HuH-7.5 (cell line): ENCODE measurements around the gene IFITM10.

Experiments
- DNase-seq: peaks from one replicate; pipeline ENCODE4 v3.0.0; 2011; ENCODE audit warnings: low spot score

IFITM10 gene

GRCh38 chr11:1750481-1750839 lies at the start of gene IFITM10:
Gene IFITM10 (minus strand): TSS chr11:1750595. CDS start chr11:1750442, 153 bp downstream.
- DNase-seq = no peak

DNA sequence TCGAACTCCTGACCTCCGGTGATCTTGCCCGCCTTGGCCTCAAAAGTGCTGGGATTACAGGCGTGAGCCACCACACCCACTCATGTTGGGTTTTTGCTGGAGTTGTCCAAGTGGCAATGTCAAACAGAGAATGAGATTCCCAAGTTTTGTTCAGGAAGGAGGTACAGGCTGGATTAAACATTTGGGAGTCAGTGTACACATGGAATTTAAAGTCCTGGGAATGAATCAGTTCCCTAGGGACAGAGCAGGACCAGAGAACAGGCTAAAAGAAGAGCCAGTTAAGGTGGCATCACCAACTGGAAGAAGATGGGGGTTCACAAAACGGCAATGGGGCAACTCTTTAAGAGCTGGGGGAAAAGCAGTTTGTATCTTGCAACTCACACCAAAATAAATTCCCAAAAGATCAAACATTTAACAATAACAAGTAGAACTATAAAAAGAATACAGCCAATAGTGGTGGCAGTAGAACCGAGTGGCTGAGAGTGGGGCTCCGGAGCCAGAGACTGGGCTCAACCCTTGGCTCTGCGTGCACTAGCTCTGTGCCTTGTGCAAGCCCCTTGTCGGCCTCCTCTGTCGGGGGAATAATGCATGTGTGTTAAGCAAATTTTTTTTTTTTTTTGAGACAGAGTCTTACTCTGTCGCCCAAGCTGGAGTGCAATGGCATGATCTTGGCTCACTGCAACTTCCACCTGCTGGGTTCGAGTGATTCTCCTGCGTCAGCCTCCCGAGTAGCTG lies 47.2 kb upstream of the IFITM10 start:
- DNase-seq = no peak

DNA sequence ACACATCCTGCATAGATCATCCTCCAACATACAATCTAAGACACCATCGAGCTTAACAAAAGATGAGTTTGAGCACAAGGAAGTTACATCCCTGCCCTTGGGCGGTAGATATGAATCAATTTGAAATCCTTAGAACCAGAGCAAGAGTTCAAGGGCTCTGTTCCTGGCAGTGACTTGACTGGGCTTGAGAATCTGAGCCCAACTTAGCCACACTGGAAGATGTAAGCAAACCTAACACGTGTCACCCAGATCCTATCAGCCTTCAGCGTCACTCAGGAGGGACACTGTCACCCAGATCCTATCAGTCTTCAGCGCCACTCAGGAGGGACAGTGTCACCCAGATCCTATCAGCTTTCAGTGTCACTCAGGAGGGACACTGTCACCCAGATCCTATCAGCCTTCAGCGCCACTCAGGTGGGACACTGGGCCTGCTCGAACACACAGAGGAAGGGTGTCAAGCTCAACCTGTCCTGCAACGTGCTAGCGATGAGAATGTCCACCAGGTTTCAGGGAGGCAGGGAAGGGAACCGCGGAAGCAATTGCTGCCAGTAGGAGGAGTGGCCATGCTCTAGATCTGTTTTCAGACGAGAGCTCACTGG lies 46.1 kb upstream of the IFITM10 start:
- DNase-seq = no peak

DNA sequence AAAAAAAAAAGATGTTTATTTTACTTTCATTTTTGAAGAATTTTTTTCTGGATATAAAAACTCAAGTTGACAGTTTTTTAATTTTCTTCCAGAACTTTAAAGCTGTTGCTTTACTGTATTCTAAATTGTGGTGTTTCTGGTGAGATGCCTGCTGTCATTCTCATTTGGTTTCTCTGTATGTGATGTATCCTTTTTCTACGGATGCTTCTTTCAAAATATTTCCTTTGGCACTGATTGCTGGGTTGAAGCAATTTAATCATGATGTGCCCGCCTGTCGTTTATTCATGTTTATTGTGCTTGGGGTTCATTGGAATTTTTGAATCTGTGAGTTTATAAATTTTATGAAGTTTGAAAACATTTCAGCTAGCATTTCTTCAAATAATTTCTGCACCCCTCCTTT lies 42.7 kb upstream of the IFITM10 start:
- no peak for DNase-seq

DNA sequence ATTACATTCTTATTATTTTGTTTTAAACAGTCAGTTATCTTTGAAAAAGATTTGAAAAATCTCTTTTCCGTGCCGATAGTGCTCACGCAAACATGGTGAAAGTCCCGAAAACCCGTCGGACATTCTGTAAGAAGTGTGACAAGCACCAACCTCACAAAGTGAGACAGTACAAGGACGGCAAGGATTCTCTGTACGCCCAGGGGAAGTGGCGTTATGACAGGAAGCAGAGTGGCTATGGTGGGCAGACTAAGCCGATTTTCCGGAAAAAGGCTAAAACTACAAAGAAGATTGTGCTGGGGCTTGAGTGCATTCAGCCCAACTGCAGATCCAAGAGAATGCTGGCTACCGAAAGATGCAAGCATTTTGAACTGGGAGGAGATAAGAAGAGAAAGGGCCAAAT lies 42.1 kb upstream of the IFITM10 start:
- no peak for DNase-seq

DNA sequence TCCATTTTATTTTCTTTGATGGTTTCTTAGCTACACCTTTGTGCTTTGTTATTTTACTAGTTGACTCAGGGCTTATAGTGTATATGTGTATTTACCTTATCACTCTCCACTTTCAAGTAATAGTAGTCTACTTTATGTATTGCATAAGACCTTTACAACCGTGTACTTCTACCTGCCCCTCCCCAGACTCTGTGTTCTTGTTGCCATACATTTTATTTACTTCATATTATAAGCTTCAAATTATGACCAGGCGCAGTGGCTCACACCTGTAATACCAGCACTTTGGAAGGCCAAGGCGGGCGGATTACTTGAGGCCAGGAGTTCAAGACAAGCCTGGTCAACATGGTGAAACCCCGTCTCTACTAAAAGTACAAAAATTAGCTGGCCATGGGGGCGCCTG lies 41.5 kb upstream of the IFITM10 start:
- no peak for DNase-seq

GRCh38 chr11:1786466-1786865 lies 36.1 kb upstream of the IFITM10 start:
- no peak for DNase-seq

DNA sequence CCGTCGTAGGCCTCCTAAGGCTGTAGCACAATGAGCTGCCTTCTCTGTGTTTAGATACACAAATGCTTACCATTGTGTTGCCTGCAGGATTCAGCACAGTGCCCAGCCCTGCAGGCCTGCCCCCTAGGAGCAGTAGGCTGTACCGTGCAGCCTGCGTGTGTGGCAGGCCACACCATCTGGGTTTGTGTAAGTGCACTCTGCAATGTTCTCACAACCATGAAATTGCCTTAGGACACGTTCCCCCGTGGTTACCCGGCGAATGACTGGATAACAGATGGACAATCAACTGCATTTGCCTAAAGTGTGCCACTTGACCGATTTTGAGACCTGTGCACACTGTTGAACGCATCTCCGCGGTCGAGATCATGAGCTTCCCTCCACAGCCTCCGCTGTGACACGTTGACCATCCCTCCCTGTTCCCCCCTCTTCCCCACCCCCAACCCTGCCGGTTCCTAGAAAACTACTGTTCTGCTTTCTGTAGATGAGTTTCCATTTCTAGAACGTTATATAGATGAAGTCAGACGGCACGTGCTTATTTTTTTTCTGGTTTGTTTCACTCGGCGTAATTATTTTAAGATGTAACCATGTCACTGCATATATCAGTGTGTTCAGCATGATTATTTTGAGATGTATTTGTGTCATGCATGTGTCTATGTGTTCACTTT lies 35.5 kb upstream of the IFITM10 start:
- no peak for DNase-seq

DNA sequence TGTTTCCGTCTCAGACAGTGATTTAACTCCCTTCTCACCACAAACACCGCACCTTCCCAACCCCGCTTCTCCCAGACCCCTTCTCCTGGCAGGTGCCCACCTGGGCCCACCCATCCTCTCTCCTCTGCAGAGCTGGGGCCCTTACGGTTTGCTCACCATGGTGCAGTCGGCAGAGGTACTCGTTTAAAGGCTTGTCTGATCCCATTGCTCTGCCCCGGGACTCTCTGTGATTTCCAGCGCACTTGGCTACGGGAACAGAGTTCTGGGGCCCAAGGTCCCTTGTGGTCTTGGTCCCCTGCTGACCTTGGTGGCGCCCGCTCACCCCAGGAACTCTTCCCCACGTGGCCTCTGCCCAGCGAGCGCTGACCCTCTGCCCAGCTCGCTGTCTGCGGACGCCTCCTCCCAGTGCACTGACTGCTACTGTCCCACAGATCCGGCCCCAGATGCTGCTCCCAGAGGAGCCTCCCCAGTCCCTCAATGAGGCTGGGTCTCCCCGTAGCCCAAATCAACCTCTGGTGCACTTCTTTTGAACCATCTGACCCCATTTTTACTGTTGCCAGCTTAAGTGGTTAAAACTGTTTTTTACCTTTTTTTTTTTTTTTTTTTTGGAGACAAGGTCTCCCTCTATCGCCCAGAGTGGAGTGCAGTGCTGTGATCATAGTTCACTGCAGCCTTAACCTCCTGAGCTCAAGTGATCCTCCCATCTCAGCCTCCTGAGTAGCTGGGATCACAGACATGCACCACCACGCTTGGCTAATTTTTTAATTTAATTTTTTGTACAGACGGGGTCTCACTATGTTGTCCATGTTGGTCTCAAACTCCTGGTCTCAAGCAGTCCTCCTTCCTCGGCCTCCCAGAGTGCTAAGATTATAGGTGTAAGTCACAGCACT lies 34.6 kb upstream of the IFITM10 start:
- DNase-seq = no peak

GRCh38 chr11:1783725-1784529 lies 33.5 kb upstream of the IFITM10 start:
- DNase-seq = no peak

DNA sequence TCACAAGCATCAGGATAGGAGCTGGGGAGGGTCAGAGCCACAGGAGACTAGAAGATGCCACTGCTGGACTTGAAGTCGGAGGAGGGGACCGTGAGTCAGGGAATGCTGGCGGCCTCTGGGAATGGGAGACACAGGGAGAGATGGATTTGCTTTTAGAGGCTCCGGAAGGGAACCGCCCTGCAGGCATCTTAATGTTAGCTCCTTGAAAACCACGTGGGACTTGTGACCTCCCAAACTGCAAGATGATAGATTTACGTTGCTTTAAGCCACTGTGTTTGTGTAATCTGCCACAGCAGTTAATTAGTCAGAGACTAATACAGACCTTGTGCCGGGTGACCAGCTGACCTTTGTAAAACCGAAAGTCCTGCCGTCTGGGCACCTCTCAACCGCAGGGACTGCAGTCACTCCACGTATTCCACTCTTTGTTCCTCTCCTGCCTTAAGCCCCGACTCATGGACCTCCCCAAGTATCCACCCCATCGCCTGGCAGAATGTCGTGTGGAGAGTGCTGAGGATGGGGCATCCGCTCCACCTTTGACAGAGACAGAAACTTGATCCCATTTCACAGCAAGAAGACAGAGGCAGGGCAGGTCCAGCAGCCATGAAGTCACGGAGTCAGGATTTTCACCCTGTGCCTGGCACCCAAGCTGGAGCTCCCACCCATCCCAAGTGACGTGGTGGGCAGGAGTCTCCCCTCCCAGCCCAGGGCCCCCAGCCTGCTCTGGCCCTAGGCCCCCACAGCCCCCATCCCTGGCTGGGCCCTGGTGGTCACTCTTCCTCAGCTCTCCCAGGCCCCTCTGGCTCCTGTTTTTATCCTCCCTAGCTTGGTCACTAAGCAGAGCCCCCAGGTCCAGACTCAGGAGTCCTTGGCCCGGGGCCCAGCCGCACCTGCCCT lies 32.7 kb upstream of the IFITM10 start:
- no peak for DNase-seq

DNA sequence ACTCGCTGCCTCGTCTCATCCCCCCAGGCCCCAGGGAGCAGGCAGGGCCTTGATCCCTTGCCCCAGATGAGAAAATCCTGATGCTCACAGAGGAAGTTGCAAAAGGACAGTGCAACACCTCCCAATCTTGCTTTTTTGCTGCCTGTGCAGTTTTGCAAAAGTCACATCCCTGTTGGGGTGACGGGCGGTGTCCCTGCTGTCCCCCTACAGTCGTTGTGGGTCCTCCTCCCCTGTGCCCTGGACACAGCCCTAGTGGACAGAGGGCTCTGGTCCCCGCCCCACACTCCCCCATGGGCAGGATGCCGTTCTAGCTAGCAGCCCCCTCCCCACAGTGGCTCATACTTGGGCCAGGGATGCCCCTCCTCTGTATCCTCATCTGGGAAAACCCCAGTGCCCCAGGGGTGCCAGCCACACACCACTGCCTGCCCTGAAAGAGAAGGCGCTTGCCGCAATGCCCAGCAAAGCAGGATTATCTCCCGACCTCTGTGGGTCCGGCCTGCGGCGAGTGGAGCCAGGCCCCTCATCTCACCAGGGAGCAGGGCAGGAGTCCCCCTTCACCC lies 31.7 kb upstream of the IFITM10 start:
- DNase-seq = no peak

DNA sequence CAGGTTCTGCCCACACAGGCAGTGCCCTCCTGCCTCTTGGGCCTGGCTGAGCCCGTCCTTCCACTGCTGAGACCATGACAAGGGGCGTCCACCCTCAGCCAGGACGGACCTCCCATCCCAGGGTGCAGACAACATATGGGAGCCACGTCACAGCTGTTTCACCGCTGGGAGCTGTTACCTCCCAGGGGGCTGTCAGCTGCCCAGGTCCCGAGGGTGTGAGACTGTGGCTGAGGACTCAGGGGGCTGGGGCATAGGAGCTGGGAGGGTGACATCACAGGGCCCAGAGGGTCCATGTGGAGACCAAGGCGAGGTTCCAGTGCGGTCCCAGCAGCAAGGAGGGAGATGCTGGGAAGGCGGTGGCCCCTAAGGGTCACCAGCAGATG lies 31.2 kb upstream of the IFITM10 start:
- DNase-seq = no peak

DNA sequence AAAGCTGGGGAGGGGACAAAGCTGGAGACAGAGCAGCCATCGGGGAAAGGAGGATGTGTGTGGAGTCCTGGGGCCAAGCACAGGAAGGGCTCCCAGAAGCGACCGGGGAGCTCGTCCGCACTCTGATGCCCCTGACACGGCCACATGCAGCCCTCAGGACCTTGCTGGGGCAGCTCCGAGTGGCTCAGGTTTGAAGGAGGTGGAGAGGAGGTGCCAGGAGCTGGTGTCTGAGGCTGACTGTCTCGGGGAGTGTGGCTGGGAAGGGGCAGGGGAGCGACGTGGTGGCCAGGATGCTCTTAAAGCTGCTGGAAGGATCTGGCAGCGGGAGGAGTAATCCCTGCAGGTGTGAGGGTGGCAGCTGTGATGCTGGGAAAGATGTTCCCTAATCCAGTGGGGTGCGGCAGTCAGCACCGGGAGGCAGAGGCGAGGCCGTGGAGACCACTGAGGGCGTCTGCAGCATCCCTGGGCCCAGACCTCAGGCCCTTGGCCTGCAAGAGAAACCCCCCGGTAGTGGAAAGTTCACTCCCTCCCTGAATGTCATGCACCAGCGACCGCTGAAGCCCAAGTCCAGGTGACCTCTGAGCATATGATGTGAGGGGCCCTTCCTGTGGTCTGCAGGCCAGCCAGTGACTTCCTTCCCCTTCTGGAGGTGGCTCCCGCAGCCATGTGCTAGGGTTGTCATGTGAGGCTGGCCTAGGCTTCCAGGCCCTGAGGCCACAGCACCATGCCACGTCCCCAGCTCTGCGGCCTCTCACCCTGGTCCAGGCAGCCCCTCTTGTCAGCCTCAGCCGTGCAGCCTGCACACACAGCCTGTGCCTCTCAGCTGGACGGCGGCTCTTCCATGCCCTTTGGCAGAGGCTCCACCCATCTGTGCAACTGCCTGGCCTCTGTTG lies 30.6 kb upstream of the IFITM10 start:
- no peak for DNase-seq

- DNase-seq = no peak
These were observed 29.7 kb upstream of the IFITM10 start for GRCh38 chr11:1779806-1780699.

DNA sequence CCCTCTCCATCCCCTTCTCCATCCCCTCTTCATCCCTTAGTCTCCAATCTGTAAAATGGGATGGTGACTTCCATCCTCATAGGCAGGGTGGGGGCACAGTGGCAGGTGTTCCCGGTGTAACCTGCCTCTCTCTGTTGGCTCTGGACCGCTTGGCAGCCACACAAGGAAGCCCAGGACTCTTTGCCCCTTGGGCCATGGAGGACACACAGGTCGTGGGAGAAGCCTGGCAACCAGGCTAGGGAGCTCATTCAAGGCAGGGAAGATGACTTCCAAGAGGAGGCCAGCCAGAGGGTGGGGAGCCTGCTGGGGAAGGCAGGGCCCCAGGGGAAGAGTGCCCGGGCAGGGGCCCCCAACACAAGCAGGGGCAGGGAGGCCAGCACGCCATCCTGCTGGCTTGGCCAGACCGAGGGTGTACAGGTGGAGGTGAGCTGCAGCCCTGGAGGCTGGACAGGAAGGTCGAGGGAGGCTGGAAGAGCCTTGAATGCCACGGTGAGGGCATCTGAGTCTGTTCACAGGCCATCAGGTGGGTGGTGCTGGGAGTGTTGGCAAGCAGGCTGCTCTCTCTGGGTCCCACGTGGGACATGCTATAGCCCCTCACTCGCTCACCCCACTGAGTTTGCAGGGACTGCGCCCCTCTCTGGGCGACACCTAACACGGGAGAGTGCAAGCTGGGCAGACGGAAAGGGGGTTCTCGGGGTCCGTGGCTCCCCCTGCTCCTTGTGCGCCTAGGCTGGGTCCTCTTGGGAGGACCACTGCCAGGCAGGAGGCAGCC lies 28.8 kb upstream of the IFITM10 start:
- DNase-seq = no peak

GRCh38 chr11:1778141-1778911 lies 27.9 kb upstream of the IFITM10 start:
- no peak for DNase-seq
